Activated T-cell treated with anti-CD3 and anti-CD28 coated beads, Interleukin-2, amount 50 U/mL, for 24 hours (primary cell): Measurements from ENCODE around the gene ERI3.

Experiments
- DNase-seq: peaks from one replicate; pipeline ENCODE4 v3.0.0-alpha.2; 2020
- H3K27ac Mint-ChIP-seq: 2 replicates; pipeline ENCODE4 v1.8.0; 2020; ENCODE audit warnings: mild to moderate bottlenecking, mixed read lengths
- H3K27me3 Mint-ChIP-seq: 2 replicates; pipeline ENCODE4 v1.8.0; 2020; ENCODE audit warnings: mixed read lengths
- H3K36me3 Mint-ChIP-seq: 2 replicates; pipeline ENCODE4 v1.8.0; 2020; ENCODE audit warnings: low read depth, mixed read lengths
- H3K4me1 Mint-ChIP-seq: 2 replicates; pipeline ENCODE4 v1.8.0; 2020; ENCODE audit warnings: low read depth, mixed read lengths
- H3K4me3 Mint-ChIP-seq: 2 replicates; pipeline ENCODE4 v1.8.0; 2020; ENCODE audit warnings: mild to moderate bottlenecking, moderate library complexity, mixed read lengths
- H3K9me3 Mint-ChIP-seq: 2 replicates; pipeline ENCODE4 v1.8.0; 2020; ENCODE audit warnings: mixed read lengths

Gene ERI3, protein sequence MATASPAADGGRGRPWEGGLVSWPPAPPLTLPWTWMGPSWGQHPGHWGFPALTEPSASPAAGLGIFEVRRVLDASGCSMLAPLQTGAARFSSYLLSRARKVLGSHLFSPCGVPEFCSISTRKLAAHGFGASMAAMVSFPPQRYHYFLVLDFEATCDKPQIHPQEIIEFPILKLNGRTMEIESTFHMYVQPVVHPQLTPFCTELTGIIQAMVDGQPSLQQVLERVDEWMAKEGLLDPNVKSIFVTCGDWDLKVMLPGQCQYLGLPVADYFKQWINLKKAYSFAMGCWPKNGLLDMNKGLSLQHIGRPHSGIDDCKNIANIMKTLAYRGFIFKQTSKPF

DNA sequence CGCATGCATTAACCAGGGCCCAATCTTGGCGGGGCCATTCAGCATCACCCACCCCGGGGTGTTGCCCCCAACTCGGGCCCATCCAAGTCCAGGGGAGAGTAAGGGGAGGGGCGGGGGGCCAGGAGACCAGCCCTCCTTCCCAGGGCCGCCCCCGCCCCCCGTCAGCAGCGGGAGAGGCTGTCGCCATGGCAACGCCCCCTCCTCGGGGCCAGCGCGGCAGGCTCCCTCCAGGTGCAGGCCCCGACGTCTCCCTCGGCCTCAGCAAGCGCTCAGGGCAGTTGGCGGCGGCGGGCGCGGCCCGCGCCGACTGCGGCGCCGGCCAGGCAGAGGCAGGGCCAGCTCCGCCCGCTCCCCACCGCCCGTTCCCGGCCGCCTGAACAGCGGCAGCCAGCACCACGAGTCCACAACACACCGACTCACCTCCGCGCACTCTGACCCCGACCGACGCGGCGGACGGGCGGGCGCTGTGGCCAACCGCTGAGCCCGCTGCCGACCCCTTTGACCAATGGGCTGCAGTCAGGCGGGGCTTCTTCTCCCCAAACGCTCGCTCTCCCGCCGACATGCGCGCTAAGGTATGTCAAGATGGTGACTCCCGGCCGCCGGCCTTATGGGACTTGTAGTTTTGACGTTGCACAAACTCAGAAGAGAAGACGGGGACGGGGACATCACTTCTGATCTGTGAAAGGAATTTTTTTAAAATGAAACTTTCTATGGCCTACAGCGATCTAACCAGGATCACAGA, at the start of gene ERI3:
Gene ERI3 (minus strand): TSS at position 418 of the 742 bp plus-strand sequence. CDS start 231 bp downstream, at position 187.
- peaks cover 35% of the 10 kb centered on the region for H3K4me1 Mint-ChIP-seq
- peak; percentile 96 for DNase-seq
- no peaks in the 10 kb centered on the region for H3K27me3 Mint-ChIP-seq
- H3K4me3 Mint-ChIP-seq, result peak within 1 kb of the TSS; percentile 91
- H3K36me3 Mint-ChIP-seq, result peaks cover 14% of the 10 kb centered on the region
- H3K9me3 Mint-ChIP-seq, result no peaks in the 10 kb centered on the region
- peak within 1 kb of the TSS; percentile 89 for H3K27ac Mint-ChIP-seq

DNA sequence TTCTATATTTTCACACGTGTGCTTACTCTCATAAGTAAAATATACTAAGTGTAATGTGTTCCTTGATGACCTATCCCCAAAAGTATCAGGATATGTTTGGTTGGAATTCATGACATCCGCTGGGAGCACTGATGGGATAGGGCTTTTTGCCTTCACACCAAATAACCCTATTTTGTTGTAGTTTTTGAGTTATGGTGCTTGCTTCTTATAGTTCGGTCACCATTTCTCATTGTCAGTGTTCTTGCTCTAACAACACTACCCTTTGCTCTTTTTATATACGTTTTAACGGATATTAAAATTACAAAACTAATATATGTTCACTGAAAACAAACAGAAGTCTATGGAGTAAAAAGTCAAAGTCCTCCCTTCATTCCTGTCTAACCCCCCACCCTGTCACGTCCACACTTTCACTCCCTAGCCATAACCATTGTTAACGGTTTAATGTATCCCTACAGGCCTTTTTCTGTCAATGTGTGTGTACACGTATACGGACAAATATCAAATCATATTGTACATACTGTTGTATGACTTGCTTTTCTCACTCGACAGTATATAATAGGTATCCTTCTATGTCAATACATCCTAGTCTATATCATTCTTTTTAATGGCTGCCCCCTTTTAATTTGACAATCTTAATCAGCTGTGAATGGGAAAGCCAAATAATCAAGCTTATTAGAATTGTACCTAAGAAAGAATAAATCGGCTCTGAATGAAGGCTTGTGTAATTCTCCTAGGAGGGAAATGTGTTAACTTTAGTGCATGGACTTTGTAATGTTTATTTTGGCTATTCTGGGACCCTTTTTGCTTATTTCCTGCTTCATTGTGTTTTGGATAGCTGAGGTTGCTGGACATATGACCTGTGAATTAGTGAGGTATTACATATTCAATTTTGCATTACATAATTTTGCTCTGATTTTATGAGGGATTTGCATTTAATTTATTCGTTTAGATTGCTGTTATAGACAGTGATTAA, 46.5 kb upstream of the ERI3 start:
- no peak for DNase-seq
- Mint-ChIP-seq H3K27ac (no peak overlapping the region), H3K4me3 (no peak overlapping the region), H3K27me3 (peaks cover 82% of the 10 kb centered on the region), H3K36me3 (no peaks in the 10 kb centered on the region), H3K4me1 (peaks cover 24% of the 10 kb centered on the region), H3K9me3 (no peaks in the 10 kb centered on the region)

DNA sequence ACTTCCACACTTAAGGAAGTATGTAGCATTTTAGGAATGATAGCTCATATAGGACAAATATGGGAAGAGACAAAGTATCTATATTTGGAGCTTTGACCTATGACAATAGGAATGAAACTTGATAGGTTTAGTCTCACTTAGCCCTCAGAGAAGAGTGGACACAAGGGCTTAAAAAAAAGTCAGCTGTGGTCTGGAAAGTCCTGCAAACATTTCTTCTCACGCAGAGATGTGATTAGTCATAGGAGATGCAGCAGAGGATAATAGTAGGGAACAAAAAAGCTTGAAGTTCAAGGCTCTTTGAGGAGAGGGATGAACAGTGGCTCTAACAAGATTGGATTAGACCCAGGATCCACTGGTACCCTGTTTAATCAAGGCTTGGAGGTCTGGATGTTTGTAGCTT, 35.2 kb upstream of the ERI3 start:
- no peaks in the 10 kb centered on the region for H3K36me3 Mint-ChIP-seq
- peaks cover 18% of the 10 kb centered on the region for H3K27me3 Mint-ChIP-seq
- no peak for DNase-seq
- H3K9me3 Mint-ChIP-seq, result no peaks in the 10 kb centered on the region
- no peak overlapping the region for H3K4me3 Mint-ChIP-seq
- H3K4me1 Mint-ChIP-seq, result no peaks in the 10 kb centered on the region
- no peak overlapping the region for H3K27ac Mint-ChIP-seq

DNA sequence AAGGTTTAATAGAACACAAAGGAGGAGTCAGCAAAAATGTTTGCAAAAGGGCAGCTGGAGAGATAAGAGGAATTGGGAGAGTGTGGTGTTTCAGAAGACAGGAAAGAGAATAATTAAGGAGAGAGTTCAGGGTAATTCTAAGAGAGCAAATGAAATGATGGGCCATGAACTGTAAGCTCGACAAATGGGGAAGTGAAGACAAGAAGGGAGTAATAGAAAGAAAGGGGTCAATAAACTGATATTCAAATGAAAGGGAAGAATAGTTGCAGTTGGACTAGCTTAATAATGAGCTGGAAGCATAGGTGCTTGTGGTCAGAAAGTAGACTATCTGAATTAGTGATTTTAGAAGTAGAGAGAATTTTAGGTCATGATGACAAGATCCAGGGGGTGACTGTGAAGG, 34.4 kb upstream of the ERI3 start:
- Mint-ChIP-seq H3K36me3 (no peaks in the 10 kb centered on the region), H3K27ac (no peak overlapping the region), H3K27me3 (peaks cover 17% of the 10 kb centered on the region), H3K4me1 (no peaks in the 10 kb centered on the region), H3K9me3 (no peaks in the 10 kb centered on the region), H3K4me3 (no peak overlapping the region)
- no peak for DNase-seq

DNA sequence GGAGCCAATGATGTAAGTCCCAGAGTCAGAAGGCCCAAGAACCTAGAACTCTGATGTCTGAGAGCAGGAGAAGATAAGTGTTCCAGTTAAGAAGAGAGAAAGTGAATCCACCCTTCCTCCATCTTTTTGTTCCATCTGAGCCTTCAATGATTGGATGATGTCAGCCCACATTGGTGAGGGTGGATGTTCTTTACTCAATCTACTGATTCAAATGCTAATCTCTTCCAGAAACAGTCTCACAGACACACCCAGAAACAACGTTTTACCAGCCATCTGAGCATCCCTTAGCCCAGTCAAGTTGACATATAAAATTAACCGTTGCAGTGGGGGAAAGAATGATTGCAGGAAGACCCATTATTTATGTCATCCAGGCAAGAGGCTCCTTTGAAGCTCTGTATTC, 33.5 kb upstream of the ERI3 start:
- H3K9me3 Mint-ChIP-seq, result no peaks in the 10 kb centered on the region
- no peak overlapping the region for H3K4me3 Mint-ChIP-seq
- H3K27me3 Mint-ChIP-seq, result peaks cover 12% of the 10 kb centered on the region
- H3K27ac Mint-ChIP-seq, result no peak overlapping the region
- DNase-seq, result no peak
- no peaks in the 10 kb centered on the region for H3K4me1 Mint-ChIP-seq
- H3K36me3 Mint-ChIP-seq, result no peaks in the 10 kb centered on the region

DNA sequence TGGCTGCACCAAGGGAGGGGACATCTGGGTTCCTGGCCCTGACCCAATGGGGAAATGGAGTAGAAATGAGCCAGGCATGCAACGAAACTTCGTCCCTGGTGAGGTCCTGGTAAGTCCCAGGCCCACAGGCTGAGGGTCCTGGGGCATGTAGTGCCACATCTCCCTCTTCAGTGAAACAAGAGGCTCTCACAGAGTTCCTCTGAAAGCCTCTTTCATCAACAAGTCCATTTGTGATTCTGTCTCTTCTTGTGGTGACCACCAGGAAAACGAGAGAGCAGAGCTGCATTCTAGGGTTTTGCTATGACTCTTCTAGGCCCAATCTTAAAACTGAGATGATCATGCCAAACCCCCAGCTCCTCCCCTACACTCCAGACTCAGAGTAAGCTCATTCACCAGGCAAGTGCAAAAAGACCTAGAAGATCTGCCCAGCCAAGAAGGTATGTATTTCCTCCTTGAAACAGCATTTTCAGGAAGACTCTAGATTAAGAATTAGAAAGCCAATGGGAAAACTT, 25.7 kb upstream of the ERI3 start:
- DNase-seq, result no peak
- Mint-ChIP-seq H3K36me3 (no peaks in the 10 kb centered on the region), H3K27me3 (peaks cover 3% of the 10 kb centered on the region), H3K27ac (no peak overlapping the region), H3K4me1 (no peaks in the 10 kb centered on the region), H3K4me3 (no peak overlapping the region), H3K9me3 (no peaks in the 10 kb centered on the region)

DNA sequence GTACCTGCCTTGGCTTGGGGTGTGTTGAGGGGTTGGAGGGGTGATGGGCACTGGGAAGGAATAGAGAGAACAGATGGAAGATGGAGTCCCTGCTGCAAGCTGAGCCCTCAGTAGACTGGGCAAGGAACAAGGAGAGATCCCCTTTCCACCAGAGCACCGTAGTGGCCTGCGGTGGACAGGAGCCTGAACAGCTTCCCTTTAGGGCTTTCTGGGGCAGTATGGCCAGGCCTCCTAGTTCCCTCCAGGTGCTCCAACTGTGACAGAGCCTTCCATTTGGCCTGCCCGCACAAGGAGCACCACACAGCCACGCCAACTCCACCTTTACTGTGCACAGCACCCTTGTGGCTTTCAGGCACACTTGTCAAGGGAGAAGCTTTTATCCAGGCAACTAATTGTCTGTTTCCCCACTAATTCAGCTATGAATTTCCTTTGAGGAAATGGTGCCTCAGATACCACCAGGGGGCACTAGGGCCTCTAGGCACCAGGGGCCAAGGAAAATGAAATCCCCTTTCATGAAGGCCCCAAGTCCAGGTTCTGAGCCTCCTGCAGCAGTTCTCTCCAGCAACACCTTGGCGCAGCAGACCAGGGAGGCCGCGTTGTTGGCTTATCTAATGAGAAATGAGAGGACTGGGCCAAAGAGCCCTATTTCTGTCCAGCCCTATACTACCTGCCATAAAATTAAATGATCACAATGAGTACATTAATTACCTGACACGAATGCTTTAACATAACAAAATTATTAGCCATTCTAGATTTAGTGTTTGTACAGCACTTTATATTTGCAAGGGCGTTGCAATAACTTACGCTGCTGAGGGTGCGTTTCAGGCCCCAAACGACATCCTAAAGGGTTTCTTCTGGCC, 23.1 kb upstream of the ERI3 start:
- Mint-ChIP-seq H3K27ac (no peak overlapping the region), H3K27me3 (no peaks in the 10 kb centered on the region), H3K9me3 (no peaks in the 10 kb centered on the region), H3K4me3 (no peak overlapping the region), H3K4me1 (no peaks in the 10 kb centered on the region), H3K36me3 (no peaks in the 10 kb centered on the region)
- DNase-seq, result peak; percentile 47

DNA sequence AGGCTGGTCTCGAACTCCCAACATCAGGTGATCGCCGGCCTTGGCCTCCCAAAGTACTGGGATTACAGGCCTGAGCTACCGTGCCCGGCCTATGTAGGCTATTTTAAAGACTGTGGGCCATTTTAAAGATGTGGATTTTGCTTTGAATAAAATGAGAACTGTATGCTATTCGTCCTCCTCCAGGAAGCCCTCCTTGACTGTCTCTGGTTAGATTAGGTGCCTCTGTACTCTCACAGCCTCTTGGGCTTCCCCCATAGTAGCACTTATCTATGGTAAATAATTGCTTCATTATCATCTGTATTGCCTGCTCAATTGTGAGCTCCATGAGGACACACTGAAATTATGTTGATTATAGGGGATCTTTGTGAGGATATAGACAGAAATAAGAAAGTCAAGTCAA, 20.5 kb upstream of the ERI3 start:
- DNase-seq, result no peak
- H3K9me3 Mint-ChIP-seq, result no peaks in the 10 kb centered on the region
- no peak overlapping the region for H3K4me3 Mint-ChIP-seq
- no peaks in the 10 kb centered on the region for H3K36me3 Mint-ChIP-seq
- H3K27ac Mint-ChIP-seq, result no peak overlapping the region
- no peaks in the 10 kb centered on the region for H3K4me1 Mint-ChIP-seq
- H3K27me3 Mint-ChIP-seq, result no peaks in the 10 kb centered on the region

DNA sequence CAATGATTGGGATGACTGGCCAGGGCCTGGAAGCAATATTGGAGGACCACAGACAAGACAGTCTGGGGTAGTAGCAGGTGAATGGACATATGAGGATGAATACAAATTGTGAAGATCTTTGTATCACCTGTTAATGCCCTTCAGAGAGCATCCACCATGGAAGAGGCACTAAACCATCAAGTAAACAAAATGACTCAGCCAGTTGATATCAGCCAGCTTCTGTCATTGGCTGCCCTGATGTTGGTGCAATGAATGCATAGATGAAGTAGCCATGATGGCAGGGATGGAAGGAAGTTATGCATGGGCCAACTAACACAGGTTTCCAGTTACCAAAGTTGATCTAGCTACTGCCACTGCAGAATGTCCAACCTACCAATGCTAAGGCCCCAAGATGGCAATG, 16.1 kb upstream of the ERI3 start:
- Mint-ChIP-seq H3K27me3 (no peaks in the 10 kb centered on the region), H3K9me3 (no peaks in the 10 kb centered on the region), H3K27ac (no peak overlapping the region), H3K36me3 (no peaks in the 10 kb centered on the region), H3K4me3 (no peak overlapping the region), H3K4me1 (no peaks in the 10 kb centered on the region)
- DNase-seq, result no peak

DNA sequence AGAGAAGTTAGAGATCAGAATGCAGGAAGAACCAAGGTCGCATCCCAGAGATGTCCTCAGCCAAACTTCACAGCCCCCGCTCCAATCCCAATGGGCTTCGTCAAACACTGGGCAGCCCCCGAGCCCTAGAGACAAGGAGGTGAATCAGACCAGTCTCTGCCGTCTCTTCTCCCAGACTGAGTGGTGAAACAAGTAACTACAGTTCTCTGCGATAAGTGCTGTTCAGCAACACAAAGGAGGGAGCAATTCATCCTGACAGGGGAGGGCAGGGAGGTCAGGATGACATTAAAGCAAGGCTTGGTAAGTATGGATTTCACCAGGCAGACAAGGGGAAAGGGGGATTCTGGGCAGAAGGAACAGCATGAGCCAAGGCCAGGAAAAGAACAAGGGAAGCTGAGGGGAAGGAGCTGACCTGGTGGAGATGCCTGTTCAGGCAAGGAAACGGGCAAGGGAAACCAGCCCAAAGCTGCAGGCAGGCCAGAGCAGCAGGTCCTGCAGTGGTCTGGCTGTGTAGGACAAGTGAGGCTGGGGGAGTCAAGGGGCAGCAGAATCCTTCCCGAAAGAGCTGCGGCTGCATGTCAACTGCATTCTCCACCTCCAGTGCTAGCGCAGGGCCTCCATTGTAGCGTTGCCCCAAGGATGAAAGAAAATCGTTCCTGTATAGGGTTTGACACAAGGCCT, 13.6 kb upstream of the ERI3 start:
- Mint-ChIP-seq H3K36me3 (no peaks in the 10 kb centered on the region), H3K27ac (no peak overlapping the region), H3K27me3 (no peaks in the 10 kb centered on the region), H3K4me3 (no peak overlapping the region), H3K4me1 (no peaks in the 10 kb centered on the region), H3K9me3 (no peaks in the 10 kb centered on the region)
- no peak for DNase-seq

DNA sequence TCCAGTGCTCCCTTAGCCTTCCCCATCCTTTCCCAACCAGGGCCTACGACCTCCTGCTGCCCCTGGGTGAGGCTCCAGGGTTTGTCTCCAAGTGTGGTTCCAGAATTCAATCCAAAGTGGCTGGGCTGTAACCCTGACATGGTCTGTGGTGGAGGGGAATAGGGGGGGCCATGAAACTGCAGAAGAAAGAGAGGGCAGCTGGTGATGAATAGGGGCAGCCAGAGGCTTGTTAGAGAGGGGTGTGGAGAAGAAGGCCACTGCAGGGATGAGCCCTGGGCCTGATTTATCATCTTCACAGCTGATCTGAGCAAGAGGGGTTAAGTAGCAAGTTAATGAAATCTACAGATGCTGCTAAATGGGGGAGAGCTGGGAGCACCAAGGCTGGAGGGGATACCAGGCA, 12.9 kb upstream of the ERI3 start:
- Mint-ChIP-seq H3K27ac (no peak overlapping the region), H3K27me3 (no peaks in the 10 kb centered on the region)
- no peak for DNase-seq

DNA sequence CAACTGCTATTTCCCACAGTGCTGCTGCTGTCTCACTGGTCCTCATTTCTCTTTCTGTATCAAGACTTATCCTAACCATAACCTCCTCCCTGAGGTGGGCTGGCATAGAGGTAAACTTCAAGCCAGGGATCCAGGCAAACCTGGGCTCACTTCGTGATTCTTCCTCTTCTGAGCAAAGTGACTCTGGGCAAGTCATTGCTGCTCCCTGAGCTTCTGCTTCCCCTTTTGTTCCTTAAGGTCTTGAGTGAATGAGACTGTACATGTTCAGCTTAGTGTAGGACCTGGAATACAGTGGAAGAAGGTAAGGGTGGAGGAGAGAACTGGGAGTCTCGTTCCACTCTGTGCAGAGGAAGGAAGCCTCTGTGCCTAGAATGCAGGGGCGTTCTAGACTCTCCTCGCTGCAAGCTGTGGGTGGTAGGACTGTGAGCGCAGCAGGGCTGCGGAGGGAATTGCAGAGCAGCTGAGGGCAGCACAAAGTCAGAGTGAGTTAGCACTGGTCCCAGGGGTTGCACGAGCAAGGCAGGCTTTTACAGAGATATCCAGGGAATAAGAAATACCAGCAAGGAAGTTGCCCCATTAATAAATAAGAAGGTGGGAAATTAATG, 11.4 kb upstream of the ERI3 start:
- H3K9me3 Mint-ChIP-seq, result no peaks in the 10 kb centered on the region
- H3K36me3 Mint-ChIP-seq, result no peaks in the 10 kb centered on the region
- H3K27ac Mint-ChIP-seq, result no peak overlapping the region
- H3K4me1 Mint-ChIP-seq, result no peaks in the 10 kb centered on the region
- no peak for DNase-seq
- H3K4me3 Mint-ChIP-seq, result no peak overlapping the region
- no peaks in the 10 kb centered on the region for H3K27me3 Mint-ChIP-seq

More for the DNA sequence above, 12.9 kb upstream of the ERI3 start:
- H3K4me3 Mint-ChIP-seq, result no peak overlapping the region
- H3K9me3 Mint-ChIP-seq, result no peaks in the 10 kb centered on the region
- H3K36me3 Mint-ChIP-seq, result no peaks in the 10 kb centered on the region
- H3K4me1 Mint-ChIP-seq, result no peaks in the 10 kb centered on the region

DNA sequence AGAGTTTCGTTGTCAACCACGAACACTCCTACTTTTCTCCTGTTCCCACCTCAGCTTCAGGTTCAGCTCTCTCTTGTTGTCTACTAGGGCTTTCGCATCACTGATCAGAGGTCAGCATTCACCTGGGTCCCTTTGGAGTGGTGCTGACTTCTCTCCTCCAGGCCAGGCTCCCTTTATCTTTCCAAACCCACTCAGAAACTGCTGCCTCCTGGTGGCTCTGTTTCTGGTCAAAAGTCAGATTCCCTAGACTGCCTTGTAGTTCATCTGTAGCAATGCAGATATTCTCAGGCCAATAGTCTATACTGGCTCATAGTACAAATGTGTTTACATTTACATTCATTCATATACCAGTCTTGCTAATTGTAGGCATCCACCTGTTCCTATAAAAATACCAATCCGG, 6.4 kb upstream of the ERI3 start:
- Mint-ChIP-seq H3K36me3 (no peaks in the 10 kb centered on the region), H3K9me3 (no peaks in the 10 kb centered on the region), H3K27me3 (no peaks in the 10 kb centered on the region), H3K4me1 (no peaks in the 10 kb centered on the region), H3K27ac (no peak overlapping the region), H3K4me3 (no peak overlapping the region)
- no peak for DNase-seq
